Immature natural killer cell (primary cell): Measurements from ENCODE around the gene ANKDD1A. TPM values are rescaled to one million over a fixed set of nuclear protein-coding genes. Genes with fewer than 3 reads are reported as not detected.

Experiments
- DNase-seq, 3 donors: peaks; one replicate each; pipeline ENCODE4 v3.0.0; 2022; ENCODE audit warnings: mixed read lengths in 1 of 3
- H3K27ac Mint-ChIP-seq, 6 donors: one replicate each; pipeline ENCODE4 v1.8.0; 2020; ENCODE audit warnings: mixed read lengths in 6 of 6, mild to moderate bottlenecking in 5 of 6, inconsistent platforms in 4 of 6, moderate library complexity in 3 of 6
- H3K27me3 Mint-ChIP-seq, 3 donors: one replicate each; pipeline ENCODE4 v1.8.0; 2020 to 2021; ENCODE audit warnings: low read depth in 3 of 3, mild to moderate bottlenecking in 3 of 3, mixed read lengths in 3 of 3, moderate library complexity in 3 of 3, inconsistent platforms in 1 of 3
- H3K36me3 Mint-ChIP-seq, 3 donors: one replicate each; pipeline ENCODE4 v1.8.0; 2020; ENCODE audit warnings: mixed read lengths in 3 of 3, inconsistent platforms in 2 of 3, mild to moderate bottlenecking in 2 of 3
- H3K4me1 Mint-ChIP-seq, 2 donors: one replicate each; pipeline ENCODE4 v1.8.0; 2020; ENCODE audit warnings: inconsistent platforms in 2 of 2, mild to moderate bottlenecking in 2 of 2, mixed read lengths in 2 of 2, moderate library complexity in 1 of 2
- H3K4me3 Mint-ChIP-seq, 5 donors: one replicate each; pipeline ENCODE4 v1.8.0; 2020; ENCODE audit warnings: mild to moderate bottlenecking in 5 of 5, mixed read lengths in 5 of 5, inconsistent platforms in 3 of 5, moderate library complexity in 3 of 5
- H3K9me3 Mint-ChIP-seq, 6 donors: one replicate each; pipeline ENCODE4 v1.8.0; 2020; ENCODE audit warnings: mild to moderate bottlenecking in 6 of 6, mixed read lengths in 6 of 6, inconsistent platforms in 4 of 6, moderate library complexity in 3 of 6
- polyA plus RNA-seq, 3 donors: library from polyadenylated mRNA; unstranded; fragments of 300-500 nt; fragmentation: Illumina TruSeq; gene quantifications; one replicate each; pipeline ENCODE4 v1.2.3, GENCODE V29; 2021

The ANKDD1A gene
- polyA plus RNA-seq, 3 donors from 2014 or later = 1.5 to 3.1 (median 2.3) TPM

GRCh38 chr15:64942356-64942755 is 30.7 kb downstream of the ANKDD1A start:
- no peak for DNase-seq
- Mint-ChIP-seq H3K36me3 (peaks cover 3 to 7% (median 5%) of the 10 kb centered on the region in 3 donors), H3K4me3 (no peak overlapping the region), H3K27ac (no peak overlapping the region), H3K27me3 (peaks cover 0 to 2% (median 1%) of the 10 kb centered on the region in 3 donors), H3K9me3 (no peaks in the 10 kb centered on the region), H3K4me1 (no peaks in the 10 kb centered on the region)

GRCh38 chr15:64943512-64944225 is 32.0 kb downstream of the ANKDD1A start:
- H3K27ac Mint-ChIP-seq = no peak overlapping the region
- no peaks in the 10 kb centered on the region for H3K4me1 Mint-ChIP-seq
- no peaks in the 10 kb centered on the region for H3K9me3 Mint-ChIP-seq
- DNase-seq = no peak
- peaks cover 0 to 7% (median 0%) of the 10 kb centered on the region in 3 donors for H3K36me3 Mint-ChIP-seq
- no peak overlapping the region for H3K4me3 Mint-ChIP-seq
- peaks cover 0 to 2% (median 1%) of the 10 kb centered on the region in 3 donors for H3K27me3 Mint-ChIP-seq

DNA sequence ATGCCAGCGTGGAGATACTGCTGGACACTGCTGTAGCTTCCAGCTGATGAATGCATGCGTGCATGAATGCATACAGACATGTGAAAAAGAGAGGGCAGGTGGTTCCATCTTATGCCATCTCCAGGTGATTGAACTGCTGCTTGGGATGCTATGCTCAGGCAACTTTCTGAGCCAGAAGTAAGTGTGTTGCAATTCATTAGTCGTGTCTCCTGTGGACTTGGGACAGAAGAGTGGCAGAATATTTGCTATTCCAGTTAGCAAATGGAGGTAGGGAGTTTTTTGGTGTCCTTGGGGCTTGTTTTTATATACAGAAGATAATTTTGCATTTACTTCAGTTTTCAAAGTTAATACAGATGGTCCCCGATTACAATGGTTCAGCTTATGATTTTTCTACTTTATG is 33.3 kb downstream of the ANKDD1A start:
- DNase-seq = no peak
- H3K4me1 Mint-ChIP-seq = no peaks in the 10 kb centered on the region
- peaks cover 0 to 3% (median 2%) of the 10 kb centered on the region in 3 donors for H3K27me3 Mint-ChIP-seq
- peaks cover 0 to 5% (median 3%) of the 10 kb centered on the region in 3 donors for H3K36me3 Mint-ChIP-seq
- H3K27ac Mint-ChIP-seq = no peak overlapping the region
- no peak overlapping the region for H3K4me3 Mint-ChIP-seq
- H3K9me3 Mint-ChIP-seq = no peaks in the 10 kb centered on the region

- peak overlapping the region in 1 of 6 donors; percentile 69 for H3K27ac Mint-ChIP-seq
- peaks cover 0 to 3% (median 2%) of the 10 kb centered on the region in 3 donors for H3K27me3 Mint-ChIP-seq
Observed at GRCh38 chr15:64947211-64947610, 35.5 kb downstream of the ANKDD1A start.

DNA sequence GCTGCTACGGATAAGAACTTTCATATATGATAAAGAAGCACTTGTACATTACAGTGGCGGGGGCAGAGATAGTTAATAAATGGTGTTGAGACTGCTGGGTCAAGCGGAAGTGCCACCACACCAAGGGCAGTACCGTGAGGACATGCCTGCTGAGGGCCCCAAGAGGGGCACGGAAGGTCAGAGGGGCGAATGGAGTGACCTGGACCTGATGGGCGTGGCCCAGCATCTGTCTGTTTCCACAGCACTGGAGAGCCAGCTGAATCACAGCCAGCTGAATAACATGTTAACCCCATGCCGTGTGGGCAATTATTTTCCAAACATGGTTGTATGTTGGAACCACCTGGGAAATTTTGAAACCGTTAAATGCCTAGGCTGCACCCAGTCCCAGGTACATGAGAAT is 37.2 kb downstream of the ANKDD1A start:
- Mint-ChIP-seq H3K27ac (peak overlapping the region in 1 of 6 donors; percentile 67), H3K4me3 (no peak overlapping the region), H3K9me3 (no peaks in the 10 kb centered on the region), H3K27me3 (peaks cover 0 to 3% (median 3%) of the 10 kb centered on the region in 3 donors), H3K36me3 (peaks cover 0 to 8% (median 7%) of the 10 kb centered on the region in 3 donors), H3K4me1 (peaks cover 1 to 21% of the 10 kb centered on the region in 2 donors)
- no peak for DNase-seq

More at GRCh38 chr15:64947211-64947610, 35.5 kb downstream of the ANKDD1A start:
- peaks cover under 1 to 7% of the 10 kb centered on the region in 2 donors for H3K4me1 Mint-ChIP-seq
- peaks cover 0 to 8% (median 4%) of the 10 kb centered on the region in 3 donors for H3K36me3 Mint-ChIP-seq
- no peak for DNase-seq
- H3K4me3 Mint-ChIP-seq = no peak overlapping the region
- no peaks in the 10 kb centered on the region for H3K9me3 Mint-ChIP-seq

DNA sequence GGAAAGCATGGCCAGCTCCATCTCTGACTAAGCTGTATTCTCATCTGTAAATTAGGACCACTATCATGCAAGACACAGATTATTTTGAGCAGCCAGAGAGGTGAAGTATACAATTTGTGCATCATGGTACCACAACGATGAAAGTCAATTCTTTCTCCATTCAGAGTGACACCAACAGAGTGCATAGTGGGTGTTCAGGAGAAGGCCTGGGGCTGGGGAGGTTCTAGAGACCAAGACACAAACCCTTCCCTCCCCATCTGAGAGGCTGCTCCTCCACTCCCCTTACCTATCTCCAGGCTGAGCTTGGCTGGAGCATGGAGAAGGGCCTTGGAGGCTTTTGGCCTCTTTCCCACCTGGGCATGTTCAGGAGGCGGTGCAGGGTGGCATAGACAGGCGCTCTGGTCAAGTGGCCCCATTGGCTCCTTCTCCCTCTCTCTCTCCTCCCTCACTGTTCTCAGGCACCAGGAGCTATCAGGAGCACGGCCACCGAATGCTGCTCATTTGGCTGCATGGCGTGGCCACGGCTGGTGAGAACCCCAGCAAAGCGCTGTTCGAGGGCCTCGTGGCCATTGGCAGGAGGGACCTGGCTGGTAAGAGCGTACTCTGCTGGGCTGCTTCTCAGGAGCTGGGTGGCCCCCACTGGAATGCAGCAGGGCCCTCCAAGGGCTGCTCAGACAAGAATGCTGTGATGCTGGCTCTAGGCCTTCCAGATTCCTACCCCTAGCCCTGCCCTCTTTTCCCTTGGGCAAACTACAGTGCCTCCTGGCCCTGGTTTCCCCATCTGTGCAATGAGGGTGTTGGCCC is 37.9 kb downstream of the ANKDD1A start:
- Mint-ChIP-seq H3K9me3 (no peaks in the 10 kb centered on the region), H3K27me3 (peaks cover 2 to 4% (median 3%) of the 10 kb centered on the region in 3 donors), H3K4me3 (no peak overlapping the region), H3K4me1 (peaks cover 1 to 26% of the 10 kb centered on the region in 2 donors), H3K36me3 (peaks cover 0 to 14% (median 8%) of the 10 kb centered on the region in 3 donors), H3K27ac (peak overlapping the region in 2 of 6 donors; percentile 5 to 67)
- no peak for DNase-seq

- peaks cover 1 to 26% of the 10 kb centered on the region in 2 donors for H3K4me1 Mint-ChIP-seq
- no peak for DNase-seq
- no peak overlapping the region for H3K4me3 Mint-ChIP-seq
- H3K9me3 Mint-ChIP-seq = no peaks in the 10 kb centered on the region
- peaks cover 2 to 4% (median 3%) of the 10 kb centered on the region in 3 donors for H3K27me3 Mint-ChIP-seq
- H3K36me3 Mint-ChIP-seq = peaks cover 4 to 23% (median 12%) of the 10 kb centered on the region in 3 donors
- H3K27ac Mint-ChIP-seq = peak overlapping the region; percentile 59 to 84 (median 68)
Observed at GRCh38 chr15:64950888-64951287, 39.2 kb downstream of the ANKDD1A start.

GRCh38 chr15:64951777-64952418 is 40.2 kb downstream of the ANKDD1A start:
- Mint-ChIP-seq H3K36me3 (peaks cover 5 to 23% (median 12%) of the 10 kb centered on the region in 3 donors), H3K4me3 (no peak overlapping the region), H3K9me3 (no peaks in the 10 kb centered on the region), H3K4me1 (peaks cover 1 to 26% of the 10 kb centered on the region in 2 donors), H3K27me3 (peaks cover 2 to 4% (median 3%) of the 10 kb centered on the region in 3 donors), H3K27ac (peak overlapping the region in 5 of 6 donors; percentile 37 to 67 (median 58))
- DNase-seq = no peak

GRCh38 chr15:64954395-64954794 is 42.7 kb downstream of the ANKDD1A start:
- peaks cover 2 to 5% (median 3%) of the 10 kb centered on the region in 3 donors for H3K27me3 Mint-ChIP-seq
- peaks cover 1 to 26% of the 10 kb centered on the region in 2 donors for H3K4me1 Mint-ChIP-seq
- DNase-seq = no peak
- H3K4me3 Mint-ChIP-seq = no peak overlapping the region
- H3K36me3 Mint-ChIP-seq = peaks cover 8 to 31% (median 23%) of the 10 kb centered on the region in 3 donors
- no peaks in the 10 kb centered on the region for H3K9me3 Mint-ChIP-seq
- peak overlapping the region in 1 of 6 donors; percentile 63 for H3K27ac Mint-ChIP-seq

DNA sequence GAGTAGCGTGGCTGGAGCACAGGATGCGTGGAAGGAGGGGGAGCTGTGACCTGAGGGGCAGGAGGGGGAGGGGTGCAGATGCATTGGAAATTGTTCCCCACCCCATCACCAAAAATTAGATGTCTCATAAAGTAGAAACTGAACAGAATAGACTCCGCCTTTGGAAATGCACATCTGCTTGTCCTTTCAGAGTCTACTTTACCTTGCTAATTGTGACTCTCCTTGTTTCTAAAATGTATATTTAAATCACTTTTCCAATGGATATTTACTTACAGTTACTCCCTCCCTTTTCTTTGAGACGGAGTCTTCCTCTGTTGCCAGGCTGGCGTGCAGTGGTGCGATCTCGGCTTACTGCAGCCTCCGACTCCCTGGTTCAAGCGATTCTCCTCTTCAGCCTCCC is 47.4 kb downstream of the ANKDD1A start:
- H3K4me1 Mint-ChIP-seq = peaks cover 0 to 4% of the 10 kb centered on the region in 2 donors
- H3K4me3 Mint-ChIP-seq = no peak overlapping the region
- H3K27ac Mint-ChIP-seq = no peak overlapping the region
- H3K27me3 Mint-ChIP-seq = peaks cover 0 to 6% (median 2%) of the 10 kb centered on the region in 3 donors
- DNase-seq = no peak
- H3K36me3 Mint-ChIP-seq = peaks cover 32 to 56% (median 44%) of the 10 kb centered on the region in 3 donors
- H3K9me3 Mint-ChIP-seq = no peaks in the 10 kb centered on the region

DNA sequence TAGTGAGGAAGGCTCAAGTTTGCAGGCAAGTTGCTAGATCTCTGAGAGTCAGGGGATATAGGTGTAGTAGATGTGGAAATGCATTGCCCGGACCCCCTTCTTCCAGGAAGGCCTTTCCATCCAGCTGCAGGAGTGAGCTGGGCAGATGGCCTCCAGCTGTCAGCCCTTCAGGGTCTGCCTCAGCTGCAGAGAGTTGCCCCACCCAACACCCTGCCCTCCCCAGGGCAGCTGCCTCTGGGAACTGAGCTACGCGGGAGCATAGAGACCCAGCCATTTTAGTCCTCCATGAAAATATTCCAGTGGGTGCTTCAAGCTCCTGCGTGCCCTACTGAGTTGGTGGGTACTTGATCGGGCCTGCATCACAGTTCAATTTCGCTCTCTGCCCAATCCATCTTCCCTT is 48.5 kb downstream of the ANKDD1A start:
- no peaks in the 10 kb centered on the region for H3K4me1 Mint-ChIP-seq
- no peak overlapping the region for H3K4me3 Mint-ChIP-seq
- no peak for DNase-seq
- H3K36me3 Mint-ChIP-seq = peaks cover 37 to 67% (median 43%) of the 10 kb centered on the region in 3 donors
- no peaks in the 10 kb centered on the region for H3K9me3 Mint-ChIP-seq
- peaks cover 0 to 4% (median 0%) of the 10 kb centered on the region in 3 donors for H3K27me3 Mint-ChIP-seq
- H3K27ac Mint-ChIP-seq = peak overlapping the region in 2 of 6 donors; percentile 20 to 75

GRCh38 chr15:64961013-64961412 is 49.3 kb downstream of the ANKDD1A start:
- peak overlapping the region in 1 of 6 donors; percentile 36 for H3K27ac Mint-ChIP-seq
- no peaks in the 10 kb centered on the region for H3K4me1 Mint-ChIP-seq
- DNase-seq = no peak
- no peak overlapping the region for H3K4me3 Mint-ChIP-seq
- peaks cover 0 to 4% (median 0%) of the 10 kb centered on the region in 3 donors for H3K27me3 Mint-ChIP-seq
- H3K36me3 Mint-ChIP-seq = peaks cover 35 to 65% (median 41%) of the 10 kb centered on the region in 3 donors
- H3K9me3 Mint-ChIP-seq = no peaks in the 10 kb centered on the region

GRCh38 chr15:64969401-64969800 is 57.7 kb downstream of the ANKDD1A start:
- Mint-ChIP-seq H3K36me3 (peaks cover 19 to 37% (median 22%) of the 10 kb centered on the region in 3 donors), H3K4me1 (no peaks in the 10 kb centered on the region), H3K4me3 (no peak overlapping the region), H3K9me3 (no peaks in the 10 kb centered on the region), H3K27ac (no peak overlapping the region), H3K27me3 (no peaks in the 10 kb centered on the region)
- DNase-seq = no peak
